Fibroblast of villous mesenchyme (primary cell): ENCODE results near the gene ADAMTS4. TPM values are rescaled to one million over a fixed set of nuclear protein-coding genes. Genes with fewer than 3 reads are reported as not detected.

ENCODE experiments used
- DNase-seq: peaks from one replicate; pipeline ENCODE4 v3.0.0-alpha.2; 2010; ENCODE audit warnings: low read depth
- H3K4me3 ChIP-seq: 2 replicates; pipeline ENCODE4 v1.5.1; 2011; ENCODE audit warnings: low read depth, mild to moderate bottlenecking, low read length
- CTCF ChIP-seq: IDR thresholded peaks from 2 replicates; pipeline ENCODE4 v1.5.1; 2012; ENCODE audit warnings: low read depth, mild to moderate bottlenecking, low read length; ENCODE audit not compliant: insufficient read depth
- total RNA-seq: library from RNA; depleted of rRNA; stranded (reverse); fragments of >200 nt; gene quantifications from 2 replicates; pipeline ENCODE4 v1.2.3, GENCODE V29; 2012

ADAMTS4 gene
- total RNA-seq, 1 donor: 8.2 TPM

- H3K4me3 ChIP-seq: no peak overlapping the region
- no peak for TF ChIP-seq CTCF
- DNase-seq: no peak
Measured at GRCh38 chr1:161172349-161172748, 26.5 kb downstream of the ADAMTS4 start.

GRCh38 chr1:161171696-161172095 lies 27.2 kb downstream of the ADAMTS4 start:
- no peak for DNase-seq
- H3K4me3 ChIP-seq: no peak overlapping the region
- TF ChIP-seq CTCF: no peak

DNA sequence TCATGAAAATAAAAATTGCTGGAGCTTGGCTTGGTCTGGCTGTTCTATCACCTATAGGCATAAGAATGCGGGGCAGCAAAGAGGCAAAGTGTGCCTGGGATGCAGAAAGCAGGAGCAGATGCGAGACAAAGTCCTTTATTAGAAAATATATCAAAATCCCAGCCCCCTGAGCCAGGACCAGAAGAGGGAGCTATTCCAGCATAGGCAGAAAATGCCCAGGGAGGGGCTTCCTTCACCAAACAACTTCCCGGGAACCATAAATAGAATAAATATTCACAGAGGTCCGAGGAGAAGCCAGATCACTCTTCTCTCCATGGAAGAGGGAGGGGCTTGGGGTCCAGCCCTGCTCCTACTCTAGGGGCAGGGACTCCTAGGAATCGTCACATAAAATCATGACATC lies 27.7 kb downstream of the ADAMTS4 start:
- no peak for DNase-seq
- peak; percentile 22 for TF ChIP-seq CTCF
- H3K4me3 ChIP-seq: no peak overlapping the region

DNA sequence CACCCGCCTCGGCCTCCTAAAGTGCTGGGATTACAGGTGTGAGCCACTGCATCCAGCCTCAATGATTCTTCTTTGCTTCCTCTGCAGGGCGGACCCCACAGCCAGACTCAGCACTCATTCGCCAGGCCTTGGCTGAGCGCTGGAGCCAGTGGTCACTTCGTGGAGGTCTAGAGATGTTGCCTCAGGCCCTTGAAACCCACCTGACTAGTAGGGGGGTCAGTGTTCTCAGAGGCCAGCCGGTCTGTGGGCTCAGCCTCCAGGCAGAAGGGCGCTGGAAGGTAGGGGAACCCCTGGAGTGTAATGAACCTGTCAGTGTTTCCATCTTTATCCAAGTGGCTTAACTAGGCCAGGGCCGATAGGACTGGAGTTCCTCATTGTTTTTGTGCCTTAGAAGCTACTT lies 29.9 kb downstream of the ADAMTS4 start:
- TF ChIP-seq CTCF: no peak
- DNase-seq: no peak
- H3K4me3 ChIP-seq: no peak overlapping the region

DNA sequence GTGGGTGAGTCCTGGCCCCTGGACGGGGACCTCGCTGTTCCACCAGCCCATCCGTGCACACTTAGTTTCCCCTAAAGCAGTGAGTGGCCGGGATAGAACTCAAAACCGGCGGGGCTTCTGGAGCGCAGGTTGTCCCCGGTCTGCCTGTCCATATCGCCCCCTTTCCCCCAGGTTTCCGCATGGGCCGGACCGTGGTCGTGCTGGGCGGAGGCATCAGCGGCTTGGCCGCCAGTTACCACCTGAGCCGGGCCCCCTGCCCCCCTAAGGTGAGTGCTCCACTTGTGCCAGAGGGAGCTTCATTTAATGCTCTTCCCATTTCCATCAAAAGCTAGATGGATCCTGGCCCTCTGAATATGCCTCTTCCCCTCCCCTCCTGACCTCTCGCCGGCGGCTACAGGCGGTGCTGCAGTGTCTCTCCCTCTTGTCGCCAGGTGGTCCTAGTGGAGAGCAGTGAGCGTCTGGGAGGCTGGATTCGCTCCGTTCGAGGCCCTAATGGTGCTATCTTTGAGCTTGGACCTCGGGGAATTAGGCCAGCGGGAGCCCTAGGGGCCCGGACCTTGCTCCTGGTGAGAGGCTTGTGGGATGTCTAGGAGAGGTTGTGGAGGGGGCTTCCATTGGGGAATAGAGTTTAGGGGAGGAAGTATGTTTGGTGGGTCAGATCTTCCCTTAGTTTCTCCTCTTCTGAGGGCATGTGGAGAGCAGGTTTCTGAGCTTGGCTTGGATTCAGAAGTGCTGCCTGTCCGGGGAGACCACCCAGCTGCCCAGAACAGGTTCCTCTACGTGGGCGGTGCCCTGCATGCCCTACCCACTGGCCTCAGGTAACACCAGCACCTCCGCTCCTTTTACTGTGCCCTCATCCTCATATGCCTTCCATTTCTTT lies 31.9 kb downstream of the ADAMTS4 start:
- H3K4me3 ChIP-seq: peak overlapping the region; percentile 87

More for the DNA sequence above, 31.9 kb downstream of the ADAMTS4 start:
- no peak for TF ChIP-seq CTCF
- DNase-seq: no peak
